Mesenchymal stem cell (in vitro differentiated cells and primary cell): ENCODE results near the gene SCYL2.
"Not testable (repeated sequence)": the region's sequence is repeated elsewhere in the genome, so short reads cannot be mapped to it uniquely, and the experiment has no call there.

Experiments
- DNase-seq: peaks from one replicate; pipeline ENCODE4 v3.0.0-alpha.2; 2013
- H2AFZ ChIP-seq: one replicate; pipeline ENCODE4 v1.6.1; 2013; ENCODE audit warnings: low read depth, mild to moderate bottlenecking, control low read depth, inconsistent platforms, low read length, moderate library complexity
- H2AK5ac ChIP-seq: 2 replicates; pipeline ENCODE4 v1.6.1; 2013; ENCODE audit warnings: low read length, moderate library complexity, mild to moderate bottlenecking, inconsistent platforms; ENCODE audit not compliant: severe bottlenecking
- H2BK120ac ChIP-seq: one replicate; pipeline ENCODE4 v1.6.1; 2013; ENCODE audit warnings: low read depth, mild to moderate bottlenecking, inconsistent platforms, low read length, moderate library complexity
- H2BK12ac ChIP-seq, 2 experiments: one replicate each; pipeline ENCODE4 v1.6.1; 2013; ENCODE audit warnings: inconsistent platforms in 2 of 2, low read length in 2 of 2, mild to moderate bottlenecking in 2 of 2, moderate library complexity in 2 of 2, control low read depth in 1 of 2
- H2BK15ac ChIP-seq: one replicate; pipeline ENCODE4 v1.6.1; 2013; ENCODE audit warnings: mild to moderate bottlenecking, low read depth, inconsistent platforms; ENCODE audit not compliant: poor library complexity, severe bottlenecking
- H2BK5ac ChIP-seq: 2 replicates; pipeline ENCODE4 v1.6.1; 2013; ENCODE audit warnings: low read depth, mild to moderate bottlenecking, low read length, control low read depth, inconsistent platforms; ENCODE audit not compliant: poor library complexity, severe bottlenecking
- H3K14ac ChIP-seq, 2 experiments: one replicate each; pipeline ENCODE4 v1.6.1; 2013; ENCODE audit warnings: inconsistent platforms in 2 of 2, low read length in 2 of 2, control low read depth in 1 of 2, mild to moderate bottlenecking in 1 of 2, moderate library complexity in 1 of 2
- H3K18ac ChIP-seq, 2 experiments: one replicate each; pipeline ENCODE4 v1.6.1; 2013; ENCODE audit warnings: inconsistent platforms in 2 of 2, low read length in 2 of 2, control low read depth in 1 of 2, low read depth in 1 of 2, mild to moderate bottlenecking in 1 of 2
- H3K23ac ChIP-seq, 2 experiments: one replicate each; pipeline ENCODE4 v1.6.1; 2013; ENCODE audit warnings: inconsistent platforms in 2 of 2, low read length in 2 of 2, mild to moderate bottlenecking in 2 of 2, moderate library complexity in 2 of 2, control low read depth in 1 of 2
- H3K27ac ChIP-seq: 2 replicates; pipeline ENCODE4 v1.5.1; 2013; ENCODE audit warnings: mild to moderate bottlenecking, moderate library complexity, low read length, control low read depth, inconsistent platforms; ENCODE audit not compliant: poor library complexity, severe bottlenecking
- H3K27me3 ChIP-seq, 2 experiments: 2 replicates each; pipeline versions ENCODE4 v1.6.1 to v1.7.0; 2013; ENCODE audit warnings: low read length in 2 of 2, mild to moderate bottlenecking in 2 of 2, moderate library complexity in 2 of 2, control low read depth in 1 of 2, inconsistent platforms in 1 of 2; ENCODE audit not compliant: control insufficient read depth in 1 of 2, insufficient read depth in 1 of 2
- H3K36me3 ChIP-seq, 2 experiments: 2 replicates each; pipeline versions ENCODE4 v1.6.1 to v1.7.0; 2013; ENCODE audit warnings: low read length in 2 of 2, control low read depth in 1 of 2, inconsistent platforms in 1 of 2, low read depth in 1 of 2, mild to moderate bottlenecking in 1 of 2; ENCODE audit not compliant: insufficient read depth in 2 of 2, control insufficient read depth in 1 of 2
- H3K4ac ChIP-seq, 2 experiments: one replicate each; pipeline ENCODE4 v1.6.1; 2013; ENCODE audit warnings: inconsistent platforms in 2 of 2, low read length in 2 of 2, mild to moderate bottlenecking in 2 of 2, moderate library complexity in 2 of 2, control low read depth in 1 of 2, low read depth in 1 of 2
- H3K4me1 ChIP-seq: 2 replicates; pipeline ENCODE4 v1.6.1; 2013; ENCODE audit warnings: low read depth, low read length, control low read depth; ENCODE audit not compliant: control insufficient read depth, insufficient read depth
- H3K4me2 ChIP-seq: 2 replicates; pipeline ENCODE4 v1.6.1; 2013; ENCODE audit warnings: low read length, mild to moderate bottlenecking, inconsistent platforms; ENCODE audit not compliant: poor library complexity, severe bottlenecking
- H3K4me3 ChIP-seq, 2 experiments: 2 replicates each; pipeline versions ENCODE4 v1.5.1 to v1.7.0; 2013; ENCODE audit warnings: low read length in 2 of 2, mild to moderate bottlenecking in 2 of 2, control low read depth in 1 of 2, low read depth in 1 of 2; ENCODE audit not compliant: insufficient read depth in 1 of 2
- H3K79me1 ChIP-seq: replicated peaks from 2 replicates; pipeline ENCODE4 v1.6.1; 2013; ENCODE audit warnings: mild to moderate bottlenecking, control low read depth, low read length, inconsistent platforms; ENCODE audit not compliant: poor library complexity, severe bottlenecking
- H3K9ac ChIP-seq: 2 replicates; pipeline ENCODE4 v1.7.0; 2013; ENCODE audit warnings: mild to moderate bottlenecking, low read length, moderate library complexity
- H3K9me3 ChIP-seq: 2 replicates; pipeline ENCODE4 v1.7.0; 2013; ENCODE audit warnings: mild to moderate bottlenecking, low read length; ENCODE audit not compliant: control insufficient read depth
- H4K8ac ChIP-seq: one replicate; pipeline ENCODE4 v1.6.1; 2013; ENCODE audit warnings: inconsistent platforms, mild to moderate bottlenecking, low read length, moderate library complexity
- H4K91ac ChIP-seq: one replicate; pipeline ENCODE4 v1.6.1; 2013; ENCODE audit warnings: mild to moderate bottlenecking, low read length, inconsistent platforms
- WGBS: methylation state at CpG from one replicate; pipeline ENCODE4 v1.1.7; 2013; ENCODE audit warnings: mixed read lengths; 5-methylcytosine and 5-hydroxymethylcytosine counted together

SCYL2 gene

DNA sequence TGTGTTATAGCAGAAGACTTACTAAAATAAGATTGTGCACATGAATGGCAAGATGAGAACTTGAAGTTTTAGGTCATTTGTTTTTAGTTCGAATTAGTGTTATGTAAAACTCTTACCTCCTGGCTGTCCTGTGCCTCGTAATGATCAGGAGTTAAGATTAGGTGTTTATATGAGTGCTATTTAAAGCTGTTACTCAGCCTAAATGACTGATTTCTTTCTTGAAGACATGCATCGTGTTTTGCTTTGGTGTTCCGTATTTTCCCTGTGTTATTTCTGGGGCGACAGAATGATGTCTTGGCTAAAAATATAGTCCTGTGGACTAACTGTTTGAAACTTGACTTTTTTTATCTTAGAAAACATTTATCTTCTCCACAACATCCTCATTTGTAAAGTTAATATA, 22.1 kb downstream of the SCYL2 start:
- H3K27ac ChIP-seq, result no peak overlapping the region
- no peak overlapping the region for H2BK15ac ChIP-seq
- H3K4me3 ChIP-seq, result no peak overlapping the region
- peaks cover 13% of the 10 kb centered on the region for H3K79me1 ChIP-seq
- 88% methylated on average over 4 of the region's 5 CpGs for WGBS
- no peak overlapping the region for H3K23ac ChIP-seq
- H2BK120ac ChIP-seq, result no peak overlapping the region
- no peak overlapping the region for H2BK12ac ChIP-seq
- H2AFZ ChIP-seq, result no peak overlapping the region
- H3K9ac ChIP-seq, result no peak overlapping the region
- H3K14ac ChIP-seq, result no peak overlapping the region
- H2AK5ac ChIP-seq, result no peak overlapping the region
- no peaks in the 10 kb centered on the region for H3K4me1 ChIP-seq
- H3K9me3 ChIP-seq, result no peaks in the 10 kb centered on the region
- no peaks in the 10 kb centered on the region for H3K27me3 ChIP-seq
- no peak overlapping the region for H3K4me2 ChIP-seq
- H3K36me3 ChIP-seq, result peaks cover 3 to 50% of the 10 kb centered on the region in 2 experiments
- H2BK5ac ChIP-seq, result no peak overlapping the region
- H3K4ac ChIP-seq, result no peak overlapping the region
- no peak overlapping the region for H3K18ac ChIP-seq
- H4K91ac ChIP-seq, result no peak overlapping the region
- DNase-seq, result no peak
- H4K8ac ChIP-seq, result no peak overlapping the region

- no peak for DNase-seq
- no peak overlapping the region for H2BK5ac ChIP-seq
- peaks cover 3 to 46% of the 10 kb centered on the region in 2 experiments for H3K36me3 ChIP-seq
- H2BK120ac ChIP-seq, result no peak overlapping the region
- no peak overlapping the region for H3K14ac ChIP-seq
- H2AK5ac ChIP-seq, result no peak overlapping the region
- WGBS, result no CpG with 5 or more reads among the region's 3 CpGs
- H2BK12ac ChIP-seq, result no peak overlapping the region
- H3K4ac ChIP-seq, result no peak overlapping the region
- H3K27ac ChIP-seq, result no peak overlapping the region
- H3K79me1 ChIP-seq, result peaks cover 12% of the 10 kb centered on the region
- H3K18ac ChIP-seq, result no peak overlapping the region
- no peak overlapping the region for H4K91ac ChIP-seq
- no peak overlapping the region for H3K23ac ChIP-seq
- H3K9ac ChIP-seq, result no peak overlapping the region
- H2AFZ ChIP-seq, result no peak overlapping the region
- no peak overlapping the region for H4K8ac ChIP-seq
- H2BK15ac ChIP-seq, result no peak overlapping the region
- H3K4me1 ChIP-seq, result no peaks in the 10 kb centered on the region
- H3K27me3 ChIP-seq, result no peaks in the 10 kb centered on the region
- no peak overlapping the region for H3K4me2 ChIP-seq
- no peak overlapping the region for H3K4me3 ChIP-seq
- H3K9me3 ChIP-seq, result no peaks in the 10 kb centered on the region
Observed at GRCh38 chr12:100290016-100290415, 23.0 kb downstream of the SCYL2 start.

GRCh38 chr12:100293017-100293416, 26.0 kb downstream of the SCYL2 start:
- H3K79me1 ChIP-seq, result peaks cover 11% of the 10 kb centered on the region
- H3K4me2 ChIP-seq, result no peak overlapping the region
- H2AFZ ChIP-seq, result no peak overlapping the region
- no peak overlapping the region for H3K4me3 ChIP-seq
- H3K23ac ChIP-seq, result no peak overlapping the region
- no peak overlapping the region for H2AK5ac ChIP-seq
- no peak overlapping the region for H3K9ac ChIP-seq
- H4K8ac ChIP-seq, result no peak overlapping the region
- H2BK12ac ChIP-seq, result no peak overlapping the region
- H2BK15ac ChIP-seq, result no peak overlapping the region
- no peaks in the 10 kb centered on the region for H3K27me3 ChIP-seq
- no peak for DNase-seq
- no peak overlapping the region for H3K4ac ChIP-seq
- 100% methylated on average over 1 of the region's 1 CpG for WGBS
- H2BK5ac ChIP-seq, result no peak overlapping the region
- no peak overlapping the region for H4K91ac ChIP-seq
- no peaks in the 10 kb centered on the region for H3K9me3 ChIP-seq
- H3K27ac ChIP-seq, result no peak overlapping the region
- H3K14ac ChIP-seq, result no peak overlapping the region
- H2BK120ac ChIP-seq, result no peak overlapping the region
- peaks cover 2% of the 10 kb centered on the region for H3K4me1 ChIP-seq
- H3K18ac ChIP-seq, result no peak overlapping the region
- H3K36me3 ChIP-seq, result peaks cover 8 to 40% of the 10 kb centered on the region in 2 experiments

- not testable (repeated sequence) for H2BK15ac ChIP-seq
- WGBS, result no CpG with 5 or more reads among the region's 24 CpGs
Observed at GRCh38 chr12:100294366-100294765, 27.4 kb downstream of the SCYL2 start.

More at GRCh38 chr12:100294366-100294765, 27.4 kb downstream of the SCYL2 start:
- H3K4me2 ChIP-seq, H3K27me3 ChIP-seq, DNase-seq, H4K8ac ChIP-seq, H3K23ac ChIP-seq, H2BK12ac ChIP-seq, H3K9me3 ChIP-seq, H3K9ac ChIP-seq, H3K4ac ChIP-seq, H2BK120ac ChIP-seq, H2AFZ ChIP-seq, H3K14ac ChIP-seq, H3K18ac ChIP-seq, H2AK5ac ChIP-seq, H2BK5ac ChIP-seq, H3K4me1 ChIP-seq, H3K27ac ChIP-seq, H4K91ac ChIP-seq, H3K4me3 ChIP-seq: not testable (repeated sequence)
- peaks cover 13% of the 10 kb centered on the region for H3K79me1 ChIP-seq
- H3K36me3 ChIP-seq, result peaks cover 8 to 53% of the 10 kb centered on the region in 2 experiments
